GM12878 (cell line): ENCODE measurements around the gene INPP5D. TPM values are rescaled to one million over a fixed set of nuclear protein-coding genes. Genes with fewer than 3 reads are reported as not detected.
A peak's percentile ranks its signal among the peaks of the same experiment; 100 is the strongest.

Source experiments
- CHD2 ChIP-seq: IDR thresholded peaks from 2 replicates; pipeline ENCODE4 v1.6.1; 2011; ENCODE audit warnings: low read depth, low read length, improper control_type of control experiment, borderline replicate concordance
- CHD4 ChIP-seq: fragments of 200-600 bp; sonication (generic); IDR thresholded peaks from 2 replicates; pipeline ENCODE4 v1.6.1; 2016; ENCODE audit warnings: mild to moderate bottlenecking
- CTCF ChIP-seq, 3 experiments: IDR thresholded peaks in 2 of 3; conservative IDR thresholded peaks in 1 of 3; 2 replicates each; pipeline ENCODE4 v1.5.1; 2011; ENCODE audit warnings: low read depth in 3 of 3, low read length in 3 of 3, mild to moderate bottlenecking in 3 of 3, control low read depth in 2 of 3, moderate library complexity in 2 of 3, inconsistent platforms in 1 of 3, mixed read lengths in 1 of 3; ENCODE audit not compliant: control insufficient read depth in 2 of 3, insufficient read depth in 1 of 3; ENCODE audit errors: extremely low read depth in 1 of 3
- DPF2 ChIP-seq: fragments of 450-650 bp; IDR thresholded peaks from 2 replicates; pipeline ENCODE4 v1.6.1; 2017; ENCODE audit warnings: mild to moderate bottlenecking
- MXI1 ChIP-seq: fragments of 150-350 bp; IDR thresholded peaks from 2 replicates; pipeline ENCODE4 v1.6.1; 2011; ENCODE audit warnings: low read depth, mild to moderate bottlenecking, inconsistent platforms, low read length, improper control_type of control experiment
- MYB ChIP-seq: fragments of 150-350 bp; IDR thresholded peaks from 2 replicates; pipeline ENCODE4 v1.6.1; 2014; ENCODE audit warnings: mild to moderate bottlenecking, low read depth, low read length, borderline replicate concordance
- NFYB ChIP-seq: IDR thresholded peaks from 2 replicates; pipeline ENCODE4 v1.6.1; 2011; ENCODE audit warnings: low read depth, mild to moderate bottlenecking, low read length, improper control_type of control experiment, moderate library complexity; ENCODE audit not compliant: insufficient read depth
- NKRF ChIP-seq: fragments of 450-650 bp; conservative IDR thresholded peaks from 2 replicates; pipeline ENCODE4 v1.6.1; 2017; ENCODE audit warnings: mild to moderate bottlenecking, moderate library complexity
- RAD21 ChIP-seq: IDR thresholded peaks from 2 replicates; pipeline ENCODE4 v1.6.1; 2011; ENCODE audit warnings: mild to moderate bottlenecking, low read depth, low read length, moderate library complexity; ENCODE audit not compliant: insufficient read depth
- RELB ChIP-seq: fragments of 450-650 bp; IDR thresholded peaks from 2 replicates; pipeline ENCODE4 v1.6.1; 2017; ENCODE audit warnings: low read depth, mild to moderate bottlenecking, moderate library complexity
- REST ChIP-seq: IDR thresholded peaks from 2 replicates; pipeline ENCODE4 v1.6.1; 2012; ENCODE audit warnings: mild to moderate bottlenecking, low read depth, low read length
- SPI1 ChIP-seq: IDR thresholded peaks from 2 replicates; pipeline ENCODE4 v1.6.1; 2011; ENCODE audit warnings: low read depth, mild to moderate bottlenecking, low read length, moderate library complexity, borderline replicate concordance; ENCODE audit not compliant: insufficient read depth
- TCF12 ChIP-seq: IDR thresholded peaks from 2 replicates; pipeline ENCODE4 v1.6.1; 2011; ENCODE audit warnings: low read depth, mild to moderate bottlenecking, low read length
- TCF7 ChIP-seq: IDR thresholded peaks from 2 replicates; pipeline ENCODE4 v1.6.1; 2014; ENCODE audit warnings: antibody characterized with exemption, borderline replicate concordance
- ZBTB11 ChIP-seq: fragments of 450-650 bp; formaldehyde crosslinking; IDR thresholded peaks from 2 replicates; pipeline ENCODE4 v1.5.0; 2022; ENCODE audit warnings: mild to moderate bottlenecking, missing genetic modification characterization
- polyA plus RNA-seq, 11 experiments: library from polyadenylated mRNA; depleted of rRNA in 4 of 11; unstranded in 6 of 11; stranded (reverse) in 5 of 11; fragments of >200 nt; fragmentation: Nextera tagmentation in 4 of 11; fragmentation: Illumina TruSeq in 1 of 11; extraction: Ambion mirVana in 4 of 11; extraction: Trizol in 1 of 11; gene quantifications; 1 replicate in 1 of 11; 2 replicates in 10 of 11; pipeline versions ENCODE4 v1.2.1 to v1.2.3, GENCODE V29; 2011 to 2016; ENCODE audit warnings: inconsistent platforms in 2 of 11, missing spikeins in 2 of 11, low read depth in 1 of 11
- total RNA-seq, 4 experiments: library from RNA; depleted of rRNA in 3 of 4; stranded (reverse); fragments of >200 nt in 3 of 4; fragmentation: Illumina TruSeq in 1 of 4; extraction: Trizol in 1 of 4; gene quantifications; 2 replicates each; pipeline versions ENCODE4 v1.2.1 to v1.2.3, GENCODE V29; 2013 to 2021

Gene INPP5D
- total and polyA plus RNA-seq, 10 of the 15 experiments (the other 5 are each of a cell fraction or from before 2014, with no cell fraction given), result 11.8 to 139 (median 88.8) TPM

- TF ChIP-seq SPI1 (peak; percentile 92), CTCF (IDR thresholded peaks at IDR 0.05 in 2 of 3, conservative IDR thresholded peaks at IDR 0.05 in 1 of 3; ENCODE audit: control insufficient read depth in 2 of 3, extremely low read depth in 1 of 3, insufficient read depth in 1 of 3, low read depth in 3 of 3, low read length in 3 of 3) (peak in 1 of 3 experiments; percentile 12; a peak in 1 of 6 replicates), MXI1 (no peak), TCF12 (no peak), MYB (no peak; the same call in 1 of the 2 replicates), TCF7 (no peak), REST (0 out of 2 replicates have a peak, but pooled peaks have one; percentile 22), RAD21 (peak; percentile 29; the same call in 1 of the 2 replicates), NFYB (no peak), ZBTB11 (no peak), CHD4 (no peak), NKRF (peak; percentile 48), RELB (0 out of 2 replicates have a peak, but pooled peaks have one; percentile 43), DPF2 (peak; percentile 67), CHD2 (peak; percentile 11; the same call in 1 of the 2 replicates)
Measured at GRCh38 chr2:233059797-233060500, at the start of gene INPP5D (continued).
